Esophagus muscularis mucosa (tissue), 4 donors: Measurements from ENCODE around the gene EEA1.

Experiments
- EP300 ChIP-seq: sonication (generic); formaldehyde crosslinking; IDR thresholded peaks from one replicate; pipeline ENCODE4 v1.6.1; 2017; ENCODE audit warnings: antibody characterized with exemption
- POLR2AphosphoS5 ChIP-seq, 2 donors: sonication (generic); formaldehyde crosslinking; IDR thresholded peaks; one replicate each; pipeline ENCODE4 v1.6.1; 2017; ENCODE audit warnings: antibody characterized with exemption in 2 of 2
- TF ChIP-seq, protein P1 (sequence below), 3 experiments: fragments of 200-600 bp in 2 of 3; fragments of 450-650 bp in 1 of 3; sonication (generic) in 2 of 3; IDR thresholded peaks; one replicate each; pipeline ENCODE4 v1.5.1; 2017 to 2019; ENCODE audit warnings: antibody characterized with exemption in 3 of 3, mild to moderate bottlenecking in 2 of 3, moderate library complexity in 1 of 3

DNA sequence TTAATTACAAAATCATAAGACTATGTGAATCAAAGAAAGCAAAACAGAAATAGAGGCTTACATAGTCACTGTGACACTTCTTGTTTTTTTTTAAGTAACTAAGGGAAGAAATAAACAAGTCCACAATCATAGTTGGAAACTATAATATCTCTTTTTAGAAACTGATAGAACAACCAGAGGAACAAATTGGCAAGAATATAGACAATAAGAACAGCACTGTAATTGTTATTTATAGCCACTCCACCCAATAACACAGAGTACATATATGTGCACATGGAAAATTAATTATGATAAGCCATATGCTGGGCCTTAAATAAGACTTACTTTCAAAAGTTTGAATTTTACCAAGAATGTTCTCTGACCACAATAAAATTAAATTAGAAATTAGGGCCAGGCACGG is 125.2 kb downstream of the EEA1 start:
- TF ChIP-seq, protein P1, sequence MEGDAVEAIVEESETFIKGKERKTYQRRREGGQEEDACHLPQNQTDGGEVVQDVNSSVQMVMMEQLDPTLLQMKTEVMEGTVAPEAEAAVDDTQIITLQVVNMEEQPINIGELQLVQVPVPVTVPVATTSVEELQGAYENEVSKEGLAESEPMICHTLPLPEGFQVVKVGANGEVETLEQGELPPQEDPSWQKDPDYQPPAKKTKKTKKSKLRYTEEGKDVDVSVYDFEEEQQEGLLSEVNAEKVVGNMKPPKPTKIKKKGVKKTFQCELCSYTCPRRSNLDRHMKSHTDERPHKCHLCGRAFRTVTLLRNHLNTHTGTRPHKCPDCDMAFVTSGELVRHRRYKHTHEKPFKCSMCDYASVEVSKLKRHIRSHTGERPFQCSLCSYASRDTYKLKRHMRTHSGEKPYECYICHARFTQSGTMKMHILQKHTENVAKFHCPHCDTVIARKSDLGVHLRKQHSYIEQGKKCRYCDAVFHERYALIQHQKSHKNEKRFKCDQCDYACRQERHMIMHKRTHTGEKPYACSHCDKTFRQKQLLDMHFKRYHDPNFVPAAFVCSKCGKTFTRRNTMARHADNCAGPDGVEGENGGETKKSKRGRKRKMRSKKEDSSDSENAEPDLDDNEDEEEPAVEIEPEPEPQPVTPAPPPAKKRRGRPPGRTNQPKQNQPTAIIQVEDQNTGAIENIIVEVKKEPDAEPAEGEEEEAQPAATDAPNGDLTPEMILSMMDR (IDR thresholded peaks at IDR 0.05): no peak
- TF ChIP-seq POLR2AphosphoS5 (IDR thresholded peaks at IDR 0.05) (no peak), EP300 (no peak)
